ENCODE results near the gene CHST7.

Gene CHST7

DNA sequence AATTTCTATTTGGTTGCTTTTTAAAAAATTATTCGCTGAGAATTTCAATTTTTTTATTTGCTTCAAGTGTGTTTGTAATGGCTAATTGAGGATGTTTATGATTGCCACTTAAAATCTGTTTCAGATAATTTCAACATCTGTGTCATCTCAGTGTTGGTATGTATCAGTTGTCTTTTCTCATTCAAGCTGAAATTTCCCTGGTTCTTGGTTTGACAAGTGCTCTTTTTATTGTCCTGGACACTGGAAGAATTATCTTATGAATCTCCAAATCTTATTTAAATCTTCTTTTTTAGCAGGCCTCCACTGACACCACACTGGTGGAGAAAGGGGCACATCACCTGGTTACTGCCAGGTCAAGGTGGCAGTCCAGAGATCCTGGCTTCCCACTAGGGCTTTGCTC, 21.5 kb downstream of the CHST7 start:
- Histone ChIP-seq H3K4me3 (ENCODE audit: insufficient read length, low read depth) (no peak overlapping the region), H3K27me3 (ENCODE audit: insufficient read depth, insufficient read length) (no peaks in the 10 kb centered on the region), H3K9ac (ENCODE audit: insufficient read length, low read depth) (no peak overlapping the region), H3K4me1 (ENCODE audit: insufficient read depth, insufficient read length) (no peaks in the 10 kb centered on the region), H3K36me3 (ENCODE audit: insufficient read depth, insufficient read length, low read length) (peaks cover 9% of the 10 kb centered on the region), H3K9me3 (ENCODE audit: insufficient read depth, low read length) (no peaks in the 10 kb centered on the region)
- DNase-seq (ENCODE audit: low read depth, low spot score): no peak
- TF ChIP-seq YY1 (IDR thresholded peaks at IDR 0.05; ENCODE audit: insufficient read depth, insufficient read length) (no peak), ZNF274 (IDR thresholded peaks at IDR 0.05; ENCODE audit: low read depth, low read length) (no peak), SUZ12 (IDR thresholded peaks at IDR 0.05; ENCODE audit: extremely low read depth, insufficient read depth, insufficient read length) (no peak)

DNA sequence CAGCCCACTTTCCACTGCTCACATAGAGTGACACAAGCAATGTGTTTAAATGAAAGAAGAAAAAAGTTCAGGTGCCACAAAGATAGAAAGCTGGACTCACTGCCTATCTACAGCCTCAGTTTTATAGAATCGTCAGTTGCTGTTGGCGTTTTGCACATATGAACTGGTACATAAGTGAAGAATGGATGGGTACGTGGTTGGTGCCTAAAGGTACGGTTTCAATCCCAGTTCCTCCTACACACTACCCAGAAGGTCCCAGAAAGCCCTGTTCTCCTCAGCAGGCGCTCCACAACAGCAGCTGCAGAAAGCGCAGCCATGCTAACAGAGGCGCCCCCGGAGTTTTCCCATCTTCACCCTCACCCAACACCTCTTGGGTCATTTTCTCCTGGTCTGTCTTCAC, 23.6 kb downstream of the CHST7 start:
- Histone ChIP-seq H3K4me3 (ENCODE audit: insufficient read length, low read depth) (no peak overlapping the region), H3K9me3 (ENCODE audit: insufficient read depth, low read length) (no peaks in the 10 kb centered on the region), H3K36me3 (ENCODE audit: insufficient read depth, insufficient read length, low read length) (peaks cover 26% of the 10 kb centered on the region), H3K4me1 (ENCODE audit: insufficient read depth, insufficient read length) (no peaks in the 10 kb centered on the region), H3K27me3 (ENCODE audit: insufficient read depth, insufficient read length) (no peaks in the 10 kb centered on the region), H3K9ac (ENCODE audit: insufficient read length, low read depth) (no peak overlapping the region)
- TF ChIP-seq ZNF274 (IDR thresholded peaks at IDR 0.05; ENCODE audit: low read depth, low read length): no peak
- no peak for DNase-seq (ENCODE audit: low read depth, low spot score)

DNA sequence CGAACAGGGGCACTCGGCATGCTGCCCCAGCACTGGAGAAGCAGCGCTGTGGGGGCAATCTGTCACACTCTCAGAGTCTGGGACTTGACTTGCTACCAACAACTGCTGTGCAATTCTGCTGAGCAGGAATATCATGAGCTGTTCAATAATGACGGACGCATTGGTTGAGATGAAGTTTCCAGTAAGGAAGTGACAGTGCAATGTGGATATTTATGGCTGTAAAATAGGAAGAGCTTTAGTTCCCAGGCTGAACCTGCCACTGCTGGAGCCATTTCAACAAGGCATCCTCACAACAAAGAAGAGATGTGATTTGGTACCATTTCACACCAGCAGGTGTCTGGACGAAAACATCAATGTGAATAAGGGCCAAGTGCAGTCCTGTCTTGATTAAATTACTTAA, 24.2 kb downstream of the CHST7 start:
- H3K9me3 ChIP-seq (ENCODE audit: insufficient read depth, low read length): no peaks in the 10 kb centered on the region
- TF ChIP-seq ZNF274 (IDR thresholded peaks at IDR 0.05; ENCODE audit: low read depth, low read length) (no peak), YY1 (IDR thresholded peaks at IDR 0.05; ENCODE audit: insufficient read depth, insufficient read length) (no peak), SUZ12 (IDR thresholded peaks at IDR 0.05; ENCODE audit: extremely low read depth, insufficient read depth, insufficient read length) (no peak)
- DNase-seq (ENCODE audit: low read depth, low spot score): no peak

DNA sequence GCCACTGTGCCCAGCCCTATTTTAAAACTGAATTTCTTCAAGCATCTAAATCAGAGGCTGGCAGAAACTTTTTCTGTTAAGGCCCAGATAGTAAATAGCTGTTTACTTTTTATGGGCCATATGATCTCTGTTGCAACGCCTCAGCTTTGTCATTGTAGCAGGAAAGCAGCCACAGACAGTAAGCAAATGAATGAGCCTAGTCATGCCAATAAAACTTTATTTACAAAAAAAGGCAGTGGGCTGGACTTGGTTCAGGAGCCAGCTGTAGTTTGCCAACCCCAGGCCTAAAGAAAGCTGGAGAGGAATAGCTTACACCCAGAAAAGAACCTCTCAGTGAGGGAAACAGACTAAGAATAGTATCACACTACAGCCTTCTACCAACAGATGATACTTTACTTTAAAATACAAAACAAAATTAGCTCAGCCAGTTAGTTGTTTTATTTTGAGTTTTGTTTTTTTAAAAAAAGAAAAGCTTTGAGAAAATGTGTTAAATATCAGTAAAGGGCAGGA, 25.5 kb downstream of the CHST7 start:
- H3K9ac ChIP-seq (ENCODE audit: insufficient read length, low read depth): no peak overlapping the region
- TF ChIP-seq YY1 (IDR thresholded peaks at IDR 0.05; ENCODE audit: insufficient read depth, insufficient read length) (no peak), ZNF274 (IDR thresholded peaks at IDR 0.05; ENCODE audit: low read depth, low read length) (no peak), SUZ12 (IDR thresholded peaks at IDR 0.05; ENCODE audit: extremely low read depth, insufficient read depth, insufficient read length) (no peak)
- no peak for DNase-seq (ENCODE audit: low read depth, low spot score)
- no peaks in the 10 kb centered on the region for H3K4me1 ChIP-seq (ENCODE audit: insufficient read depth, insufficient read length)
- H3K36me3 ChIP-seq (ENCODE audit: insufficient read depth, insufficient read length, low read length): peaks cover 33% of the 10 kb centered on the region
- no peaks in the 10 kb centered on the region for H3K27me3 ChIP-seq (ENCODE audit: insufficient read depth, insufficient read length)
- H3K9me3 ChIP-seq (ENCODE audit: insufficient read depth, low read length): no peaks in the 10 kb centered on the region
- H3K4me3 ChIP-seq (ENCODE audit: insufficient read length, low read depth): no peak overlapping the region

More for the DNA sequence above, 24.2 kb downstream of the CHST7 start:
- H3K36me3 ChIP-seq (ENCODE audit: insufficient read depth, insufficient read length, low read length): peaks cover 31% of the 10 kb centered on the region
- no peak overlapping the region for H3K4me3 ChIP-seq (ENCODE audit: insufficient read length, low read depth)
- H3K9ac ChIP-seq (ENCODE audit: insufficient read length, low read depth): no peak overlapping the region
- no peaks in the 10 kb centered on the region for H3K4me1 ChIP-seq (ENCODE audit: insufficient read depth, insufficient read length)
- no peaks in the 10 kb centered on the region for H3K27me3 ChIP-seq (ENCODE audit: insufficient read depth, insufficient read length)

DNA sequence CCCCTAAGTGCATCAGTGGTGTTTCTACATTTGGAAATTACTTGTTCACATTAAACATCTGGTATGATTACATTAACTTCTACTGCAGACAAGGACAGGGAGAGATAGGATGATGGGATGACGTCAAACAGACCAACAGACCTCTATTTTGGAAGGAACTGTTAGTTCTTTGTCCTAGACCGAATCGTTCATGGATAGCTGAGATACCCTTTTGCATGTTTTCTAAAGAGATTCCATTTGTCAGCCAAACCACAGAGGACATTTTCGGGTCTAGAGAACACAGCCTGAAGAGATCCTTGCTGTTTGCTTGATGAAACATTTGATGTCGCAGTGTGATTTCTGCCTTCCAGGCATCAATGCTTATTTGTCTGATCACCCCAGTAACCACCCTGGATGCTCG, 27.7 kb downstream of the CHST7 start:
- Histone ChIP-seq H3K4me1 (ENCODE audit: insufficient read depth, insufficient read length) (no peaks in the 10 kb centered on the region), H3K36me3 (ENCODE audit: insufficient read depth, insufficient read length, low read length) (peaks cover 33% of the 10 kb centered on the region), H3K9ac (ENCODE audit: insufficient read length, low read depth) (no peak overlapping the region), H3K27me3 (ENCODE audit: insufficient read depth, insufficient read length) (no peaks in the 10 kb centered on the region), H3K4me3 (ENCODE audit: insufficient read length, low read depth) (no peak overlapping the region), H3K9me3 (ENCODE audit: insufficient read depth, low read length) (no peaks in the 10 kb centered on the region)
- no peak for DNase-seq (ENCODE audit: low read depth, low spot score)
- no peak for TF ChIP-seq ZNF274 (IDR thresholded peaks at IDR 0.05; ENCODE audit: low read depth, low read length)
- TF ChIP-seq SUZ12 (IDR thresholded peaks at IDR 0.05; ENCODE audit: extremely low read depth, insufficient read depth, insufficient read length): no peak
- TF ChIP-seq YY1 (IDR thresholded peaks at IDR 0.05; ENCODE audit: insufficient read depth, insufficient read length): no peak

DNA sequence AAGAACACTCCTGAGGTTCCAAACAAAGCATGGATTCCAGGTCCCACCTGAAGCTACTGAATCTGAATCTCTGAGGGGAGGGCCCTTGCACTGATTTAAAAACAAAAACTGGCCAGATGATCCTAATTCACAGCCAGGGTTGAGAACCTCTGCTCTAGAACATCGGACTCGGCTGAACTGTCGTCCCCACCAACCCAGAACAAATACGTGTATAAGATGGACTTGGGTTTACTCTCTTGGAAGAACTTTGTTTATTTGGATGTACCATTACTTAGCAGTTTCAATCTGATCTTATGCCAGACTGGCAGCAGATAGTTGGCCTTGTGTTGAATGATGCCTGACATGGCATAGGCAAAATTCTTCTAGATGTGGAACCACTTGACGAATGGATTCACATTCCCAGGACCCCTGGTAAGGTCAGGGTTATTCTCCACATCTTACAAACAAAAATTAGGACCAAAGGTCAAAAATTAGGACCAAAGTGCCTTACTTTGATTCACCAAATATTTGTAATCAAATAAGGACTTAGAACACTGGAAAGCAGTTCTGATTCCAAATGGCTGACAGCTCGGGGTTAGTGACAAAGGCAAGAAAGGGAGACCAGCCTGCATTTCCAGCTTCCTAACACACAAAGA, 29.0 kb downstream of the CHST7 start:
- H3K27me3 ChIP-seq (ENCODE audit: insufficient read depth, insufficient read length): no peaks in the 10 kb centered on the region
- no peak overlapping the region for H3K4me3 ChIP-seq (ENCODE audit: insufficient read length, low read depth)
- peaks cover 37% of the 10 kb centered on the region for H3K36me3 ChIP-seq (ENCODE audit: insufficient read depth, insufficient read length, low read length)
- no peak for DNase-seq (ENCODE audit: low read depth, low spot score)
- no peak for TF ChIP-seq YY1 (IDR thresholded peaks at IDR 0.05; ENCODE audit: insufficient read depth, insufficient read length)
- no peak for TF ChIP-seq ZNF274 (IDR thresholded peaks at IDR 0.05; ENCODE audit: low read depth, low read length)
- TF ChIP-seq SUZ12 (IDR thresholded peaks at IDR 0.05; ENCODE audit: extremely low read depth, insufficient read depth, insufficient read length): no peak
- H3K9ac ChIP-seq (ENCODE audit: insufficient read length, low read depth): no peak overlapping the region
- H3K4me1 ChIP-seq (ENCODE audit: insufficient read depth, insufficient read length): no peaks in the 10 kb centered on the region
- no peaks in the 10 kb centered on the region for H3K9me3 ChIP-seq (ENCODE audit: insufficient read depth, low read length)

DNA sequence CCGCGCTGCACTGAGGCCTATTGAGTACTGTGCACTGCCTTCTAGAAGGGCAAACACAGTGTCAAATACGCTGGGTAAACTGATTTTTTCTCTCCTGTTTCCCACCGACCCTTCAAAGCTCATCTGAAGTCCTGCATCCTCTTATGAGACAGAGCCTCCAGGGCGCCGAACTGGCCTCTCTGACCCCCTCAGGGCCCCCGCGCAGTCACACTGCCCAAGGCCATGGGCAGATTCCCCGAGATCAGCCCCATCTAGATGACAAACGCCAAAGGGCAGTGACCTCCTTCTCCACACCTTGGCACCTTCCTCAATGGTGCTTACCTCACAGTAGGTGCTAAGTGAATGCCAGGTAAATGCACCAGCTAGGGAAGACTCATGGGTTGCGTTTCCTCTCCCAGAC, 34.4 kb downstream of the CHST7 start:
- DNase-seq (ENCODE audit: low read depth, low spot score): no peak
- TF ChIP-seq SUZ12 (IDR thresholded peaks at IDR 0.05; ENCODE audit: extremely low read depth, insufficient read depth, insufficient read length) (no peak), YY1 (IDR thresholded peaks at IDR 0.05; ENCODE audit: insufficient read depth, insufficient read length) (no peak)
- H3K9ac ChIP-seq (ENCODE audit: insufficient read length, low read depth): no peak overlapping the region
- H3K4me1 ChIP-seq (ENCODE audit: insufficient read depth, insufficient read length): no peaks in the 10 kb centered on the region
- H3K4me3 ChIP-seq (ENCODE audit: insufficient read length, low read depth): no peak overlapping the region
- peaks cover 5% of the 10 kb centered on the region for H3K36me3 ChIP-seq (ENCODE audit: insufficient read depth, insufficient read length, low read length)
- no peaks in the 10 kb centered on the region for H3K27me3 ChIP-seq (ENCODE audit: insufficient read depth, insufficient read length)
- H3K9me3 ChIP-seq (ENCODE audit: insufficient read depth, low read length): no peaks in the 10 kb centered on the region

Measured in NT2/D1 (cell line).